Mesothelial cell of epicardium (in vitro differentiated cells): ENCODE results near the gene BLCAP. TPM values are rescaled to one million over a fixed set of nuclear protein-coding genes. Genes with fewer than 3 reads are reported as not detected.
"Not testable (repeated sequence)": the region's sequence is repeated elsewhere in the genome, so short reads cannot be mapped to it uniquely, and the experiment has no call there.

ENCODE experiments used
- DNase-seq, 2 experiments: peaks; one replicate each; pipeline ENCODE4 v3.0.0; 2021; ENCODE audit warnings: low spot score in 2 of 2; ENCODE audit not compliant: unreplicated experiment in 2 of 2
- H3K27ac Mint-ChIP-seq: 2 replicates; pipeline ENCODE4 v1.8.0; 2021; ENCODE audit warnings: mixed read lengths
- H3K27me3 Mint-ChIP-seq: 2 replicates; pipeline ENCODE4 v1.8.0; 2021; ENCODE audit warnings: low read depth, mixed read lengths
- H3K36me3 Mint-ChIP-seq: 2 replicates; pipeline ENCODE4 v1.8.0; 2021; ENCODE audit warnings: mixed read lengths
- H3K4me1 Mint-ChIP-seq: 2 replicates; pipeline ENCODE4 v1.8.0; 2021; ENCODE audit warnings: mixed read lengths
- H3K4me3 Mint-ChIP-seq: 2 replicates; pipeline ENCODE4 v1.8.0; 2021; ENCODE audit warnings: mild to moderate bottlenecking, moderate library complexity, mixed read lengths
- H3K9me3 Mint-ChIP-seq: 2 replicates; pipeline ENCODE4 v1.8.0; 2021; ENCODE audit warnings: mixed read lengths
- CTCF ChIP-seq: fragments of 200-600 bp; sonication (generic); IDR thresholded peaks from one replicate; pipeline ENCODE4 v1.5.0; 2021; ENCODE audit warnings: antibody characterized with exemption; ENCODE audit not compliant: unreplicated experiment
- total RNA-seq: library from RNA; stranded (reverse); gene quantifications from 3 replicates; pipeline ENCODE4 v1.2.1, GENCODE V29; 2021

BLCAP gene
- total RNA-seq, 1 donor from 2014 or later: 76.2 TPM

GRCh38 chr20:37544386-37544785, 16.7 kb upstream of the BLCAP start:
- no peak overlapping the region for H3K4me3 Mint-ChIP-seq
- no peak overlapping the region for H3K27ac Mint-ChIP-seq
- DNase-seq: no peak
- peaks cover 2% of the 10 kb centered on the region for H3K27me3 Mint-ChIP-seq
- no peaks in the 10 kb centered on the region for H3K36me3 Mint-ChIP-seq
- TF ChIP-seq CTCF: no peak
- H3K9me3 Mint-ChIP-seq: peaks cover under 1% of the 10 kb centered on the region
- H3K4me1 Mint-ChIP-seq: peaks cover 12% of the 10 kb centered on the region

- H3K9me3 Mint-ChIP-seq: no peaks in the 10 kb centered on the region
- H3K4me1 Mint-ChIP-seq: peaks cover 16% of the 10 kb centered on the region
- TF ChIP-seq CTCF: no peak
- peaks cover 2% of the 10 kb centered on the region for H3K27me3 Mint-ChIP-seq
- DNase-seq: no peak
- H3K36me3 Mint-ChIP-seq: no peaks in the 10 kb centered on the region
- no peak overlapping the region for H3K27ac Mint-ChIP-seq
- H3K4me3 Mint-ChIP-seq: no peak overlapping the region
These were observed 16.2 kb upstream of the BLCAP start for GRCh38 chr20:37543828-37544227.

- Mint-ChIP-seq H3K27ac (peak overlapping the region; percentile 11), H3K4me3 (no peak overlapping the region), H3K4me1 (peaks cover 16% of the 10 kb centered on the region), H3K27me3 (peaks cover 2% of the 10 kb centered on the region), H3K36me3 (no peaks in the 10 kb centered on the region), H3K9me3 (no peaks in the 10 kb centered on the region)
- DNase-seq: no peak
- no peak for TF ChIP-seq CTCF
These were observed 14.6 kb upstream of the BLCAP start for GRCh38 chr20:37542281-37542680.

- H3K9me3 Mint-ChIP-seq: no peaks in the 10 kb centered on the region
- DNase-seq: no peak
- H3K4me1 Mint-ChIP-seq: peaks cover 16% of the 10 kb centered on the region
- no peaks in the 10 kb centered on the region for H3K36me3 Mint-ChIP-seq
- H3K27ac Mint-ChIP-seq: no peak overlapping the region
- no peak overlapping the region for H3K4me3 Mint-ChIP-seq
- TF ChIP-seq CTCF: no peak
- H3K27me3 Mint-ChIP-seq: peaks cover 2% of the 10 kb centered on the region
These were observed 13.7 kb upstream of the BLCAP start for GRCh38 chr20:37541326-37541725.

- not testable (repeated sequence) for H3K4me3 Mint-ChIP-seq, H3K36me3 Mint-ChIP-seq, H3K27me3 Mint-ChIP-seq, DNase-seq, H3K27ac Mint-ChIP-seq, H3K9me3 Mint-ChIP-seq
- peaks cover 16% of the 10 kb centered on the region for H3K4me1 Mint-ChIP-seq
These were observed 13.2 kb upstream of the BLCAP start for GRCh38 chr20:37540838-37541237.

- H3K4me3 Mint-ChIP-seq: no peak overlapping the region
- no peaks in the 10 kb centered on the region for H3K9me3 Mint-ChIP-seq
- TF ChIP-seq CTCF: no peak
- no peaks in the 10 kb centered on the region for H3K27me3 Mint-ChIP-seq
- peaks cover 16% of the 10 kb centered on the region for H3K4me1 Mint-ChIP-seq
- no peak for DNase-seq
- peak overlapping the region; percentile 39 for H3K27ac Mint-ChIP-seq
- H3K36me3 Mint-ChIP-seq: no peaks in the 10 kb centered on the region
These were observed 12.3 kb upstream of the BLCAP start for GRCh38 chr20:37540001-37540400.
